Measurements from ENCODE around the gene NTRK3.
A peak's percentile ranks its signal among the peaks of the same experiment; 100 is the strongest.

The NTRK3 gene

GRCh38 chr15:88256279-88257230 lies at the start of gene NTRK3:
Gene NTRK3 (minus strand): TSS chr15:88256739. CDS start chr15:88256153, 586 bp downstream.
- no peak for DNase-seq (ENCODE audit: low read depth)

- DNase-seq (ENCODE audit: low read depth) = no peak
Observed at GRCh38 chr15:88303395-88303794, 46.9 kb upstream of the NTRK3 start.

GRCh38 chr15:88302373-88302772 lies 45.8 kb upstream of the NTRK3 start:
- DNase-seq (ENCODE audit: low read depth) = no peak

GRCh38 chr15:88301311-88301710 lies 44.8 kb upstream of the NTRK3 start:
- no peak for DNase-seq (ENCODE audit: low read depth)

GRCh38 chr15:88300861-88301260 lies 44.3 kb upstream of the NTRK3 start:
- no peak for DNase-seq (ENCODE audit: low read depth)

- DNase-seq (ENCODE audit: low read depth) = no peak
Observed at GRCh38 chr15:88300089-88300488, 43.5 kb upstream of the NTRK3 start.

- DNase-seq (ENCODE audit: low read depth) = no peak
Observed at GRCh38 chr15:88299497-88299896, 43.0 kb upstream of the NTRK3 start.

- DNase-seq (ENCODE audit: low read depth) = no peak
Observed at GRCh38 chr15:88288661-88289060, 32.1 kb upstream of the NTRK3 start.

GRCh38 chr15:88288206-88288605 lies 31.7 kb upstream of the NTRK3 start:
- DNase-seq (ENCODE audit: low read depth) = no peak

GRCh38 chr15:88284318-88284998 lies 27.9 kb upstream of the NTRK3 start:
- no peak for DNase-seq (ENCODE audit: low read depth)

- DNase-seq (ENCODE audit: low read depth) = no peak
Observed at GRCh38 chr15:88282614-88283013, 26.1 kb upstream of the NTRK3 start.

- no peak for DNase-seq (ENCODE audit: low read depth)
Observed at GRCh38 chr15:88276821-88277410, 20.4 kb upstream of the NTRK3 start.

GRCh38 chr15:88275804-88276203 lies 19.3 kb upstream of the NTRK3 start:
- no peak for DNase-seq (ENCODE audit: low read depth)

GRCh38 chr15:88274553-88275460 lies 18.3 kb upstream of the NTRK3 start:
- DNase-seq (ENCODE audit: low read depth) = peak; percentile 17

- no peak for DNase-seq (ENCODE audit: low read depth)
Observed at GRCh38 chr15:88272421-88272820, 15.9 kb upstream of the NTRK3 start.

- DNase-seq (ENCODE audit: low read depth) = no peak
Observed at GRCh38 chr15:88269356-88270062, 13.0 kb upstream of the NTRK3 start.

- no peak for DNase-seq (ENCODE audit: low read depth)
Observed at GRCh38 chr15:88267720-88268119, 11.2 kb upstream of the NTRK3 start.

GRCh38 chr15:88266170-88266569 lies 9.6 kb upstream of the NTRK3 start:
- DNase-seq (ENCODE audit: low read depth) = no peak

GRCh38 chr15:88264622-88265021 lies 8.1 kb upstream of the NTRK3 start:
- no peak for DNase-seq (ENCODE audit: low read depth)

- DNase-seq (ENCODE audit: low read depth) = no peak
Observed at GRCh38 chr15:88262064-88262463, 5.5 kb upstream of the NTRK3 start.

GRCh38 chr15:88258093-88258641 lies 1.6 kb upstream of the NTRK3 start:
- DNase-seq (ENCODE audit: low read depth) = no peak
